ENCODE data around the gene C19orf33. TPM values are rescaled to one million over a fixed set of nuclear protein-coding genes. Genes with fewer than 3 reads are reported as not detected.

The C19orf33 gene
- total RNA-seq, 2 experiments from 2014 or later = 0.55 to 0.71 TPM

- CTCF ChIA-PET = interaction anchor here (1.2 kb wide), 1 partner anchor 35 kb away, joined by 5 read pairs; no protein-coding TSS in a partner anchor
- Mint-ChIP-seq H3K27me3 (peaks cover 6% of the 10 kb centered on the region), H3K9me3 (no peaks in the 10 kb centered on the region), H3K27ac (no peak overlapping the region), H3K36me3 (ENCODE audit: low read depth) (no peaks in the 10 kb centered on the region), H3K4me3 (no peak overlapping the region), H3K4me1 (peaks cover 12% of the 10 kb centered on the region)
- DNase-seq = no peak
- POLR2A ChIA-PET = no interaction called here
Measured at GRCh38 chr19:38268539-38268938, 35.5 kb upstream of the C19orf33 start.

DNA sequence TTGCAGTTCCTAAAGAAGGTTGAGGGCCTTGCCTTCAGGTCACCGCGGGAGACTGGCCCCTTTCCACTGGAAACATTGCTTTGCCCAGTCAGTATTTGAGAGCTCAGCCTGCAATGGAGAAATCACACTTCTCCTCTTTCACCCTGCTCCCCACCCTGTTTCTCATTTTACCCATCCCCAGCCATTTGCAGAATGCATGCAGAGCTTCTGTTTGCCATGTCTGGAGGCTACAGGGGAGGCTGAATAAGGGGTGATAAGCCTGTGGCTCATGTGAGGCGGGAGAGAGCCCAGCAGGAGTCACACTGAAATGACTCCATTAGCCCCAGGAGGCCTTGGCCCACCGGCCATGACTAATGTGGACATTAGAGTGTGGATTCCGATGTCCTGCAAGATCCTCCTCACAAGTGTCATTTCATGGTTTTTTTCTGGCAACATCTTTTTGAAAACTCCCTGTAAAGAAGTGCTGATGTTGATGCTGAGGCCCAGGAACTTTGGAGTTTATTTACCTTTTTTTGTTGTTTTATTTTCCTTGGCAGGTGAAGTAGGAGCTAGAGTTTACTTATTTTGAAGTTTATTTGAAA is 33.4 kb upstream of the C19orf33 start:
- no peaks in the 10 kb centered on the region for H3K9me3 Mint-ChIP-seq
- ChIA-PET POLR2A (no interaction called here), CTCF (interaction anchor here (1.1 kb wide), 1 partner anchor 13 kb away, joined by 4 read pairs; no protein-coding TSS in a partner anchor)
- DNase-seq = no peak
- no peaks in the 10 kb centered on the region for H3K27me3 Mint-ChIP-seq
- no peaks in the 10 kb centered on the region for H3K36me3 Mint-ChIP-seq (ENCODE audit: low read depth)
- no peaks in the 10 kb centered on the region for H3K4me1 Mint-ChIP-seq
- no peak overlapping the region for H3K27ac Mint-ChIP-seq
- no peak overlapping the region for H3K4me3 Mint-ChIP-seq

- no peaks in the 10 kb centered on the region for H3K4me1 Mint-ChIP-seq
- H3K9me3 Mint-ChIP-seq = no peaks in the 10 kb centered on the region
- ChIA-PET CTCF (no interaction called here), POLR2A (no interaction called here)
- no peaks in the 10 kb centered on the region for H3K36me3 Mint-ChIP-seq (ENCODE audit: low read depth)
- DNase-seq = no peak
- H3K27me3 Mint-ChIP-seq = no peaks in the 10 kb centered on the region
- no peak overlapping the region for H3K27ac Mint-ChIP-seq
- no peak overlapping the region for H3K4me3 Mint-ChIP-seq
Measured at GRCh38 chr19:38273499-38273898, 30.6 kb upstream of the C19orf33 start.

- ChIA-PET POLR2A (interaction anchor here (1.1 kb wide), 1 partner anchor 9 kb away, joined by 3 read pairs; no protein-coding TSS in a partner anchor), CTCF (no interaction called here)
- Mint-ChIP-seq H3K27ac (no peak overlapping the region), H3K4me1 (no peaks in the 10 kb centered on the region), H3K9me3 (no peaks in the 10 kb centered on the region), H3K4me3 (no peak overlapping the region), H3K27me3 (no peaks in the 10 kb centered on the region), H3K36me3 (ENCODE audit: low read depth) (no peaks in the 10 kb centered on the region)
- no peak for DNase-seq
Measured at GRCh38 chr19:38274739-38275138, 29.3 kb upstream of the C19orf33 start.

DNA sequence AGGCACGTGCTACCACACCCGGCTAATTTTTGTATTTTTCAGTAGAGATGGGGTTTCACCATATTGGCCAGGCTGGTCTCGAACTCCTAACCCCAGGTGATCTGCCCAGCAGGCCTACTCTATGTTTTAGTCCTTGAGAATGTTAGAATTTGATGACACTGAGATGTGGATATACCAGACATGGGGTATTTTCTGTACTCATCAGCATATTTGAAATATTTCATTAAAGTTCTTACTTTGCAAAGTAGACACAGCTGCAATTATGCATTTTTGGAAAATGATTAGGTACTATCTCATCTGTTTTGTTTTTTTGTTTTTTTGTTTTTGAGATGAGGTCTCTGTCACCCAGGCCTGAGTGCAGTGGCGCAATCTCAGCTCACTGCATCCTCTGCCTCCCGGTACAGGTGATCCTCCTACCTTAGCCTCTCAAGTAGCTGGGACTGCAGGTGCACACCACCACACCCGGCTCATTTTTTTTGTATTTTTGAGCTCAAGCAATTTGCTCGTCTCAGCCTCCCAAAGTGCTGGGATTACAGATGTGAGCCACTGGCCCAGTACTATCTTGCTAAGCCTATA is 27.0 kb upstream of the C19orf33 start:
- Mint-ChIP-seq H3K4me3 (no peak overlapping the region), H3K27ac (no peak overlapping the region), H3K27me3 (no peaks in the 10 kb centered on the region), H3K9me3 (no peaks in the 10 kb centered on the region), H3K36me3 (ENCODE audit: low read depth) (no peaks in the 10 kb centered on the region), H3K4me1 (peaks cover 5% of the 10 kb centered on the region)
- POLR2A ChIA-PET = no interaction called here
- CTCF ChIA-PET = interaction anchor here (1.5 kb wide), 1 partner anchor 33 kb away, joined by 4 read pairs; no protein-coding TSS in a partner anchor
- no peak for DNase-seq

GRCh38 chr19:38277549-38277948 is 26.5 kb upstream of the C19orf33 start:
- DNase-seq = no peak
- no peak overlapping the region for H3K4me3 Mint-ChIP-seq
- POLR2A ChIA-PET = no interaction called here
- H3K27me3 Mint-ChIP-seq = no peaks in the 10 kb centered on the region
- H3K27ac Mint-ChIP-seq = no peak overlapping the region
- CTCF ChIA-PET = interaction anchor here (1.5 kb wide), 1 partner anchor 33 kb away, joined by 4 read pairs; no protein-coding TSS in a partner anchor
- H3K4me1 Mint-ChIP-seq = peaks cover 9% of the 10 kb centered on the region
- H3K36me3 Mint-ChIP-seq (ENCODE audit: low read depth) = no peaks in the 10 kb centered on the region
- no peaks in the 10 kb centered on the region for H3K9me3 Mint-ChIP-seq

DNA sequence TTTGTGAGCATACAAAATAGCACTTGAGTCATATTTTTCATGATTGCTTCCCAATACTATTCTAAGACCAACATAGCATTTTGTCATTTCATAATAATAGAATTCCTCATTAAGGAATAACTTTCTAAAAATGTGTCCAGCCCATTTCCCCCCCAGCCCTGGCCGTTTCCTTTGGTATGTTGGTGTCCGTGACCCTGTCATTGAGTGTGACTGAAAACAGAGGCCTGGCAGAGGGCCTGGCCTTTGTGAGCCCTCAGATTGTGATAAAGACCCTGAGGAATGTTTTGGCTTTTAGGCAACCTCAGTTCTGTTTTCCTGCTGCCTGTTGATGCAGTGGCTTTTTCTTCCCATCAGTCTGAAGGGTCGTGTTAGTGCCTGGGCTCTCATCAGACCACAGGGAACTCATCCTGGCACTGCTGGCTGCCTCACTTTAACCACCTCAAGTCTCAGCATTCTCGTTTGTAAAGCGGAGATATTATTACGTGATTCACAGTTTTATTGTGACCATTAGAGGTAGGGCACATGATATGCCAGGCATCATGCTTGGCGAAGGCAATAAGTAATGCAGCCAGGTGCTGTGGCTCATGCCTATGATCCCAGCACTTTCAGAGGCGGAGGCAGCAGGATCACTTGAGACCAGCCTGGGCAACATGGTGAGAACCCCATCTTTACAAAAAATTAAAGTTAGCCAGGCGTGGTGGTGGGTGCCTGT is 25.9 kb upstream of the C19orf33 start:
- Mint-ChIP-seq H3K36me3 (ENCODE audit: low read depth) (no peaks in the 10 kb centered on the region), H3K4me1 (peaks cover 9% of the 10 kb centered on the region), H3K27ac (no peak overlapping the region), H3K4me3 (no peak overlapping the region), H3K9me3 (no peaks in the 10 kb centered on the region), H3K27me3 (no peaks in the 10 kb centered on the region)
- ChIA-PET POLR2A (no interaction called here), CTCF (interaction anchor here (1.5 kb wide), 1 partner anchor 34 kb away, joined by 4 read pairs; no protein-coding TSS in a partner anchor)
- DNase-seq = no peak

- H3K36me3 Mint-ChIP-seq (ENCODE audit: low read depth) = no peaks in the 10 kb centered on the region
- no peak for DNase-seq
- H3K4me3 Mint-ChIP-seq = no peak overlapping the region
- POLR2A ChIA-PET = no interaction called here
- CTCF ChIA-PET = no interaction called here
- H3K27me3 Mint-ChIP-seq = no peaks in the 10 kb centered on the region
- no peak overlapping the region for H3K27ac Mint-ChIP-seq
- peaks cover 9% of the 10 kb centered on the region for H3K4me1 Mint-ChIP-seq
- H3K9me3 Mint-ChIP-seq = no peaks in the 10 kb centered on the region
Measured at GRCh38 chr19:38278751-38279150, 25.3 kb upstream of the C19orf33 start.

DNA sequence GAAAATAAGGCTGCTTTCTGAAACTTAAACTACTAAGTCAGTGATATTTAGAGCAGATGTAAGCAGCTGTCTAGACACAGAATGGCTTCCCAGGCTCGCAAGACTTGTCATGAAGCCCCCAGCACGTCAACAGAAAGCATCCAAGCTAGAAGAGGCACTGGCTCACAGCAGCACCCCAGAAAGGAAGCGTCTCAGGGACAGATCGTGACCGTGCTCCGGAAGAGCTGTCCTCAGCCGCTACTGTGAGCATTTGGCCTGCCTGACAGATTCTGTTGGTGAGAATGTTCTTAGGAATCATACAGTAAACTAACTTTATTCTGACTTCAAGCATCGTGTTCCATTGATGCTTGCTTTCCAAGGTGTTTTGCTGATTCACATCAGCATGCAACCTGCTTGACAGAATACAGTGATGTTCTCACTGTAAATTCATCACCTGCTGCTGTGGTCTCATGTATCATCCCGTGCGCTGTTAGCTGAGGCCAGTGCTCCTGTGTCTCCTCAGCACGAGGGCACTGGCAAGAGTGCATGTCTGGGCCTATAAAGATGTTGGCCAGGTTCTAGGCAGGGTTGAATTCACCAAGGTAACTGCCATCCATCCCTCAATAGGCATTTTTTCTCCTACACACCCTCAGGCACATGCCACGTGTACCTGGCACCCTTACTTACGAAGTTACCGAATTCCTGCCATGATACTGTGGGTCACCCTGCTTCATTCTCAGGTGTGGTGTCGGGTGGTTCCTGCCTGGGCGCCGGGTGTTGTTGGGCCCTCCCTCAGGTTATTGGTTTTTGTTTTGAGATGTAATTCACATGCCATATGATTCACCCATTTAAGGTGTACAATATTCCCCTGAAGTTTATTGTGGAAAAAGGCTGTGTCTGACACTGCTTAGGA is 23.8 kb upstream of the C19orf33 start:
- POLR2A ChIA-PET = interaction anchor here (1.7 kb wide), 1 partner anchor 15 kb away, joined by 4 read pairs; no protein-coding TSS in a partner anchor
- Mint-ChIP-seq H3K36me3 (ENCODE audit: low read depth) (no peaks in the 10 kb centered on the region), H3K27me3 (no peaks in the 10 kb centered on the region), H3K4me1 (peaks cover 9% of the 10 kb centered on the region), H3K9me3 (no peaks in the 10 kb centered on the region), H3K27ac (no peak overlapping the region), H3K4me3 (no peak overlapping the region)
- CTCF ChIA-PET = no interaction called here
- no peak for DNase-seq

GRCh38 chr19:38281811-38282566 is 22.1 kb upstream of the C19orf33 start:
- DNase-seq = no peak
- ChIA-PET CTCF (no interaction called here), POLR2A (interaction anchor here (1.7 kb wide), 1 partner anchor 17 kb away, joined by 4 read pairs; no protein-coding TSS in a partner anchor)
- Mint-ChIP-seq H3K36me3 (ENCODE audit: low read depth) (no peaks in the 10 kb centered on the region), H3K27me3 (no peaks in the 10 kb centered on the region), H3K4me3 (no peak overlapping the region), H3K27ac (no peak overlapping the region), H3K4me1 (peaks cover 9% of the 10 kb centered on the region), H3K9me3 (no peaks in the 10 kb centered on the region)

DNA sequence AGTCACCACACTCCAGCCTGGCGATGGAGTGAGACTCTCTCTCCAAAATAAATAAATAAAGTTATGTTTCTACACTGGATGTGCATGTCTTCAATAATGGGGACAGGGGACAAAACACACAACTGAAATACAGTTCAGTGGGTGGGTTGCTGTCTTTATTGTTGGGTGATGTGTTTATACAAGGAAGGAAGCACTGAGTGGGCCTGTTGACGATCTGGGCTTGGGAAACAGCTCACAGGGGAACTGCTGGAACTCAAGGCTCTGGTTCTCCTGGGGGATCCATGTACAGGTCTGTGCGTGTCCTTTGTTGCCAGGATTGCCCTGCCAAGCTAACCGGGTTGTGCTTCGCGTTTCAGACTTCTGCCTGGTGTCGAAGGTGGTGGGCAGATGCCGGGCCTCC is 20.8 kb upstream of the C19orf33 start:
- no peak overlapping the region for H3K4me3 Mint-ChIP-seq
- H3K9me3 Mint-ChIP-seq = no peaks in the 10 kb centered on the region
- DNase-seq = no peak
- ChIA-PET CTCF (interaction anchor here (0.8 to 1.3 kb wide), 3 partner anchors 13 to 46 kb away, joined by 3 to 4 read pairs (median 3); no protein-coding TSS in a partner anchor), POLR2A (no interaction called here)
- peaks cover 9% of the 10 kb centered on the region for H3K4me1 Mint-ChIP-seq
- no peak overlapping the region for H3K27ac Mint-ChIP-seq
- no peaks in the 10 kb centered on the region for H3K27me3 Mint-ChIP-seq
- H3K36me3 Mint-ChIP-seq (ENCODE audit: low read depth) = no peaks in the 10 kb centered on the region

GRCh38 chr19:38284422-38284821 is 19.6 kb upstream of the C19orf33 start:
- no peaks in the 10 kb centered on the region for H3K36me3 Mint-ChIP-seq (ENCODE audit: low read depth)
- no peak for DNase-seq
- H3K27ac Mint-ChIP-seq = no peak overlapping the region
- no peaks in the 10 kb centered on the region for H3K9me3 Mint-ChIP-seq
- H3K4me3 Mint-ChIP-seq = no peak overlapping the region
- CTCF ChIA-PET = interaction anchor here (1.3 kb wide), 1 partner anchor 40 kb away, joined by 3 read pairs; no protein-coding TSS in a partner anchor
- H3K4me1 Mint-ChIP-seq = peaks cover 9% of the 10 kb centered on the region
- POLR2A ChIA-PET = no interaction called here
- no peaks in the 10 kb centered on the region for H3K27me3 Mint-ChIP-seq
